Measurements from ENCODE around the gene PRKCE.
A peak's percentile ranks its signal among the peaks of the same experiment; 100 is the strongest.

PRKCE gene

DNA sequence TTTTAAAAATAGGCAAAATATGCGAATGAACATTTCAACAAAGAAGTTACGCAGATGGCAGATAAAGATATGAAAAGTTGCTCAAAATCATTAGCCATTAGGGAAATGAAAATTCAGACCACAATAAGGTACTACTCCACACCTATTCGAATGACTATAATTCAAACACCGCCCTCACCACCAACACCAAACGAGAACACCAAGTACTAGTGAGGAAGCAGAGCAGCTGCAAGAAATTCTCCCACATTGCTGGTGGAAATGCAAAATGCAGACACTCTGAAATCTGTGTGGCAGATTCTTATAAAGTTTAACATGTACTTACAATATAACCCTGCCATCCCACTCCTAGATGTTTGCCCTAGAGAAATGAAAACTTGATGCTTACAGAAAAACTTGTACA lies 17.3 kb upstream of the PRKCE start:
- TF ChIP-seq, protein P1, sequence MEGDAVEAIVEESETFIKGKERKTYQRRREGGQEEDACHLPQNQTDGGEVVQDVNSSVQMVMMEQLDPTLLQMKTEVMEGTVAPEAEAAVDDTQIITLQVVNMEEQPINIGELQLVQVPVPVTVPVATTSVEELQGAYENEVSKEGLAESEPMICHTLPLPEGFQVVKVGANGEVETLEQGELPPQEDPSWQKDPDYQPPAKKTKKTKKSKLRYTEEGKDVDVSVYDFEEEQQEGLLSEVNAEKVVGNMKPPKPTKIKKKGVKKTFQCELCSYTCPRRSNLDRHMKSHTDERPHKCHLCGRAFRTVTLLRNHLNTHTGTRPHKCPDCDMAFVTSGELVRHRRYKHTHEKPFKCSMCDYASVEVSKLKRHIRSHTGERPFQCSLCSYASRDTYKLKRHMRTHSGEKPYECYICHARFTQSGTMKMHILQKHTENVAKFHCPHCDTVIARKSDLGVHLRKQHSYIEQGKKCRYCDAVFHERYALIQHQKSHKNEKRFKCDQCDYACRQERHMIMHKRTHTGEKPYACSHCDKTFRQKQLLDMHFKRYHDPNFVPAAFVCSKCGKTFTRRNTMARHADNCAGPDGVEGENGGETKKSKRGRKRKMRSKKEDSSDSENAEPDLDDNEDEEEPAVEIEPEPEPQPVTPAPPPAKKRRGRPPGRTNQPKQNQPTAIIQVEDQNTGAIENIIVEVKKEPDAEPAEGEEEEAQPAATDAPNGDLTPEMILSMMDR (IDR thresholded peaks at IDR 0.05), result no peak

DNA sequence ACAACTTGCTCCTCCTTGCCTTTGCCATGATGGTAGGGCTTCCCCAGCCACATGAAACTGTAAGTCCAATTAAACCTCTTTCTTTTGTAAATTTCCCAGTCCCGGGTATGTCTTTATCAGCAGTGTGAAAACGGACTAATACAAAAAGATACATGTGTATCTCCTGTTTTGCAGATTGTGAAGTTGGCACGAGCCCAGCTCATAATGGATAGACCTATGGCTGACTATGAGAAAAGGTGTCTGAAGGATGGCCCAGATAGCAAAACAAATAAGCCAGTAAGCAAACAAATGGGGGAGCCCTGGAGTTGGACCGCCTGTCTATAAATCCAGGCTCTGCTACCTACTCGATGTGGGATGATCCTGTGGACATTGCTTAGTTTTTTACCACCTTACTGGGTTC lies 15.5 kb upstream of the PRKCE start:
- TF ChIP-seq, protein P1 (IDR thresholded peaks at IDR 0.05), result no peak

GRCh38 chr2:45637440-45637839 lies 14.0 kb upstream of the PRKCE start:
- TF ChIP-seq, protein P1 (IDR thresholded peaks at IDR 0.05), result no peak

GRCh38 chr2:45640576-45640975 lies 10.9 kb upstream of the PRKCE start:
- TF ChIP-seq, protein P1 (IDR thresholded peaks at IDR 0.05), result no peak

GRCh38 chr2:45643095-45643494 lies 8.4 kb upstream of the PRKCE start:
- TF ChIP-seq, protein P1 (IDR thresholded peaks at IDR 0.05), result no peak

GRCh38 chr2:45643543-45644542 lies 7.6 kb upstream of the PRKCE start:
- TF ChIP-seq, protein P1 (IDR thresholded peaks at IDR 0.05), result peak; percentile 62

- TF ChIP-seq, protein P1 (IDR thresholded peaks at IDR 0.05), result no peak
Observed at GRCh38 chr2:45646289-45646688, 5.2 kb upstream of the PRKCE start.

Data from LNCAP (cell line).